Suppressor macrophage treated with lipopolysaccharide for 1 hour (primary cell): ENCODE data around the gene HDGFL3.
"Not testable (repeated sequence)": the region's sequence is repeated elsewhere in the genome, so short reads cannot be mapped to it uniquely, and the experiment has no call there.

Experiments
- DNase-seq, 3 donors: peaks; one replicate each; pipeline ENCODE4 v3.0.0-alpha.2; 2020 to 2022

The HDGFL3 gene

DNA sequence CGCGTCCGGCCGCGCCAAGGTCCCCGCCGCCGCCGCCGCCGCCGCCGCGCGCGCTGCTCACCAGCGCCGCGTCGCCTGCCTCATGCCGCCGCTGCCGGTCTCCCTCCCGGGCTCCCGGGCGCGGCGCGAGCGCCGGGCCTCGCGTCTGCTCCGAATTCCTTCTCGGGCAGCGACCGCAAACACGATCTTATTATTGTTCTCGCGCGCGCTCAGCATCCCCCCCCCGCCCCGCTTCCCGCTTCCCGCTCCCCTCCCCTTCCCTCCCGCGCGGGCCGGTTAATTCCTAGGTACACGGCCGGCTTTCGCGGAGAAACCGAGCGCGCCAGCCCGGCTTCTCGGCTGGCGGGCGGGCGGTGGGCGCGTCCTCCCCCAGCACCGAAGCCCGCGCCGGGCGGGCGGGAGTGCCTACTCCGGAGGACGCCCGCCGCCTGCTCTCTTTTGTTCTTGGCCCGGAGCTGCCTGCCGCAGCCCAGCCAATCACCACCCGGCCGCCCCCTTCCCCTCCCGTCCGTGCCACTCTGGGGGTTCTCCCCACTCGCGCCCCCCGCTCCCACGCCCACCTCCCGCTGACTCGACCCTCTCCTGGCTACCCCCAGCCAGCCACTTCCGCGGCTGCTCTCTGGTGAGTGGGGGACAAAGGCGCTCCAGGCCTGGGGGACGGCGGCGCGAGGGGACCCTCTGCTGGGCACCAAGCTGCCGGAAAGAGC lies at the start of gene HDGFL3:
Gene HDGFL3 (minus strand): TSS at position 164 of the 707 bp plus-strand sequence. CDS start 409 bp downstream, outside the sequence.
- peak; percentile 31 to 71 (median 48) for DNase-seq

DNA sequence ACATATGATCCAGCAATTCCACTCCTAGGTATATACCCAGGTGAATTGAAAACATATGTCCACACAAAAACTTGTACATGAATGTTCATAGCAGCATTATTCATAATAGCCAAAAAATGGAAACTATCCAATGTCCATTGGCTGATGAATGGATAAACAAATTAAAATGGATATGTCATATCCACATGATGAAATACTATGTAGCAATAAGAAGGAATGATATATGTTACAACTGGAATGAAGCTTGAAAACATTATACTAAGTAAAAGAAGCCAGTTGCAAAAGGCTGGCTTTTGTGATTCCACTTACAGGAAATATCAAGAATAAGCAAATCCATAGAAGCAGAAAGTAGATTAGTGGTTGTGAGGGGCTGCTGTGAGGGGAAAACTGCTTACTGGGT lies 43.2 kb upstream of the HDGFL3 start:
- DNase-seq: no peak

DNA sequence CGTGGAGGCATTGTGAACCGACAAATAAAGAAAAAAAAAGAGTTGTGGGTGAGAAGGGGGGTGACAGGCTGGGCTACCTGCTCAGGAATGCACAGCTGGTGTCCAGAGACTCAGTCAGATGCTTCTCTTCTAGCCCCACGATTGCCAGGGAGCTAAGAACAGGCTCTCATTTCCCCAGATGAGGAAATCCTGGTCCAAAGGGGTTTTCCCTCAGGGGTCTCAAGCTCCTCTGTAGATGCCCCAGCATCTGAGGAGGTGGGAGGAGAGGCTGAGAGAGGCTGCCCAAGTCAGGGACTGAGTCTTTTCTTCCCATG lies 41.4 kb upstream of the HDGFL3 start:
- no peak for DNase-seq

DNA sequence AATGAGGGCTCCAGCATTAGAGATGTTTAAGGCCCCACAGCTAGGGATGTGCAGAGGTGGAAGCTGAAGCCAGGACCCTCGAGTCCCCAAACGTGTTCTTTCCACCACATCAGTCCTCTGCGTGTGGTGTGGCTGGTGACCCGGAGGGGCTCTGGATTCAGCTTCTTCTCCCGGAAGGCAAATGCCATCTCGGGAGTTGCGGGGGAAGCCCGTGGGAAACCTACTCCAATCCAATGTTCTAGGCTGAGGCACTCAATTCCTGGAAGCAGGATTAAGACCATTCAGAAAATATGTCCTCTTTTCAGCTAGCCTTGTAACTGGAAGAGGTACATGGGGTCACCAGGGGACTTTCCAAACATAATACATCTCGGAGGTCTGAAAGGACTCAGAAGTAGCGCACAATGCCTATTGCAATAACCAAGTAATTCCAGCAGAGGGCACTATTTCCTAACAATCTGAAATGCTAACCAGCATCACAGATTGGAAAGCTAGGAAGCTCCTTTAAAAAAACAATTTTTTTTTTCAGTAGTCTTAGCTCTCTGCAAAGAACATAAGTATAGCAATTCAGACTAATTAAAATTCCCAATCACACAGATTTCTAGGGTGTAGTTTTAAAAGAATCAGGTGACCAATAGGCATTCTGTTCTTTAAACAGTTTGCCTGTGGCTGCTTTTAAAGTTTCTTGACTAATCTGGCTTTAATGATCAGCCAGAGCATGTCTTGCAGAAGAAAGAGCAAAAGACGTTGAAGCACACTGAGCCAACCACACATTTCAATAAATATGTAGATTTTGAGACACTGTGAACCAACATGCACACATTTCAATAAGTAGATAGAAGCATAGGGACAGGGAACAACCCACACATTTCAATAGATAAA lies 40.8 kb upstream of the HDGFL3 start:
- DNase-seq: peak; percentile 65 to 84 (median 81)

DNA sequence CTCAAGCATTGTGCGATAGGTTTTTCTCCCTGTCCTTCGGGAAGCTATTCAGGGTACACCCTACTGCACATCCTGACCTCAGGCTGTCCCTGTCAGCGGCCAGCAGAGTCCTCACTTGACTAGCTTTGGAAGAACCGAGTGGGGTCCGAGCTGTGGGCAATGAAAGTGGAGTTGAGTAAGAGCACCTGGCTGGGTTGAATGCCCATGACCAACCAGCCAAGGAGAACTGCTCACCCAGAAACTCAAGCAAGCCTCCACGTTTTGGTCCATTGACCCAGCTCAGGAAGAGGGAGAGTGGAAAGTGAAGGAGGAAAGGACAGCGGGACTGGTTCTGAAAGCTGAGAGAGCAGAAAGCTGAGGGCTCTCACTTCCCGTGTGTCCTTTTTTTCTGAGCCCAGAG lies 36.0 kb upstream of the HDGFL3 start:
- DNase-seq: no peak

DNA sequence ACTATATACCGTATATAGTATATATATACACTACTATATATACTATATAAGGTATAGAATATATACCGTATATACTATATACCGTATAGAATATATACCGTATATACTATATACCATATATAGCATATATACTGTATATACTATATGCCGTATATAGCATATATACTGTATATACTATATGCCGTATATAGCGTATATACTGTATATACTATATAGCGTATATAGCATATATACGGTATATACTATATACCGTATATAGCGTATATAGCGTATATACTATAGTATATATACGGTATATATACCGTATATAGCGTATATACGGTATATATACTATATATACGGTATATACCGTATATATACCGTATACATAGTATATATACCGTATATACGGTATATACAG lies 22.6 kb upstream of the HDGFL3 start:
- DNase-seq: no peak

DNA sequence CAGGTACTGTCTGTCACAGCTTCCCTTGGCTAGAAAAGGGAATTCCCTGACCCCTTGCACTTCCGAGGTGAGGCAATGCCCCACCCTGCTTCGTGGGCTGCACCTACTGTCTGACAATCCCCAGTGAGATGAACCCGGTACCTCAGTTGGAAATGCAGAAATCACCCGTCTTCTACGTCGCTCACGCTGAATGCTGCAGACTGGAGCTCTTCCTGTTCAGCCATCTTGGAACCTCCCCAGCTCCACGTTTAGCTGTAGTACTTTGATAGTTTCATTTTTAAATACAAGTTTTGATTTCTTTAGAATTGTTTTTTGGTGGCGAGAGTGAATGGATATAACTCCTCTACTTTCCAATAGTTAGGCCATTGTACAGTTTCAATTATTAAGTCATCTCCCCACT lies 17.8 kb upstream of the HDGFL3 start:
- DNase-seq: no peak

DNA sequence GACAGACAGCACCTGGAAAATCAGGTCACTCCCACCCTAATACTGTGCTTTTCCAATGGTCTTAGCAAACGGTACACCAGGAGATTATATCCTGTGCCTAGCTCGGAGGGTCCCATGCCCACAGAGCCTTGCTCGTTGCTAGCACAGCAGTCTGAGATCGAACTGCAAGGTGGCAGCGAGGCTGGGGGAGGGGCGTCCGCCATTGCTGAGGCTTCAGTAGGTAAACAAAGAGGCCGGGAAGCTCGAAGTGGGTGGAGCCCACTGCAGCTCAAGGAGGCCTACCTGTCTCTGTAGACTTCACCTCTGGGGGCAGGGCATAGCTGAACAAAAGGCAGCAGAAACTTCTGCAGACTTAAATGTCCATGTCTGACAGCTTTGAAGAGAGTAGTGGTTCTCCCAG lies 14.2 kb upstream of the HDGFL3 start:
- DNase-seq: not testable (repeated sequence)

DNA sequence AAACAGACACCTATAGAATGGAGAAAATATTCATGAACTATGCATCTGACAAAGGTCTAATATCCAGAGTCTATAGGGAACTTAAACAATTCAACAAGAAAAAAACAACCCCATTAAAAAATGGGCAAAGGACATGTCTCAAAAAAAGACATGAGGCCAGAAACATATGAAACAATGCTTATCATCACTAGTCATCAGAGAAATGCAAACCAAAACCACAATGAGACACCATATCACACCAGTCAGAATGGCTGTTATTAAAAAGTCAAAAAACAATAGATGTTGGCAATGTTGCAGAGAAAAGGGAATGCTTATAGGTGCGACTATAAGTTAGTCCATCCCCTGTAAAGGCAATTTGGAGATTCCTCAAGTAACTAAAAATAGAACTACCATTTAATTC lies 11.4 kb upstream of the HDGFL3 start:
- no peak for DNase-seq

DNA sequence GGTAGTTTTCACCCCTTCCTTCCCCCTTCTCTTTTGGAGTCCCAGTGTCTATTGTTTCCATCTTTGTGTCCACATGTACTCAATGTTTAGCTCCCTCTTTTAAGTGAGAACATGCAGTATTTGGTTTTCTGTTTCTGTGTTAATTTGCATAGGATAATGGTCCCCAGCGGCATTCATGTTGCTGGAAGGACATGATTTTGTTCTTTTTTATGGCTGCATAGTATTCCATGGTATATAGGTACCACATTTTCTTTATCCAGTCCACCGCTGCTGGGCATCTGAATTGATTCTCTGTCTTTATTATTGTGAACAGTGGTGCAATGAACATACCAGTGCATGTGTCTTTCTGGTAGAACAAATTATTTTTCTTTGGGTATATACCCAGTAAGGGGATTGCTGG lies 7.7 kb upstream of the HDGFL3 start:
- DNase-seq: no peak

DNA sequence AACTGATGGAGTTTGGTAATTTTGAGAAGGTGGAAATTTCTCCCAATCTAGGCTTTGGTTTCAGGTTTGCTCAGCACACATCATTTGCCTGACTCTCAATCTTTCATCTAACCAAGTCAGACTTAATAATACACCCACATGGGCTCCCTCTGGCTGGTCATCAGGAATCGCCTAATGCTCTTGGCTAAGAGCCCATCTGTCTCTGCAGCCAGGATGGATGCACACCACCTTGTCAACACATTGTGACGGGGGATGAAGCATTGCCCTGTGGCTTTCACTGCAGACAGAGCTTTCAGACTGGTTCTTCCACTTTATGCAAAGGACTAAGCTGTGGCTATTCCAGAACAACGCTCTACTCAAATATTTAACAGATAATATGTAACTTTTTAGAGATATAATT lies 3.0 kb upstream of the HDGFL3 start:
- no peak for DNase-seq

DNA sequence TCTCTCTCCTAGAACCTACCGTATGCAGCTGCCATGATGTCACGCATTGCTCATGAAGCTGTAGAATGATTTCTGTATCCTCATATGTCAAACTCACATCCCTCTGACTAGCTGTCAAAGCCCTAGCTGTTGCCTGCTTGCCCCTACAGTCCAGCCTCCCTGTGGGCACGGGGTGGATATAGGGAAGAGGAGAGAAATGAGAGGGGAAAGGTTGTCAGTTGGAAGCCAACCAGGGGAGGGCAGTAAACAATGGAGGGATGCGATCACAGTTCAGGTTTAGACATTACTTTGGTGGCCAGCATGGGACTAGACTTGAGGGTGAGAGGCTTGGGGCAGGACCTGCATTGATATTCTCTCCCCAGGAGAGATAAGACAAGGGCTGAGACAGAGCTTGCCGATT lies 1.7 kb upstream of the HDGFL3 start:
- DNase-seq: no peak

DNA sequence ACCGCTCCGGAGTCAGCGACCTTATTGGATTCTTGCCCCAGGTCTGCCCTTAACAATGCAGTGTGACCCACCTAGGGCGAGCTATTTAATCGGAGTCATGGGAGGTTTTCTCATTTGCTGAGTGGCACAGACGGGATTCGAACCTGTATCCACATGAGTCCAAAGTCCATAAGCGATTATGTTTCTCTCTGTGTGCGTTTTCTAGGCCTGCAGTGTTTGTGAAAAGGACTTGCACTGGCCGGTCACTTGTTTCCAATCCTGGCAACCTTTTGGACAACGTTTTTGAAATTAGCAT lies 691 bp upstream of the HDGFL3 start:
- peak in 1 of 3 donors; percentile 10 for DNase-seq

DNA sequence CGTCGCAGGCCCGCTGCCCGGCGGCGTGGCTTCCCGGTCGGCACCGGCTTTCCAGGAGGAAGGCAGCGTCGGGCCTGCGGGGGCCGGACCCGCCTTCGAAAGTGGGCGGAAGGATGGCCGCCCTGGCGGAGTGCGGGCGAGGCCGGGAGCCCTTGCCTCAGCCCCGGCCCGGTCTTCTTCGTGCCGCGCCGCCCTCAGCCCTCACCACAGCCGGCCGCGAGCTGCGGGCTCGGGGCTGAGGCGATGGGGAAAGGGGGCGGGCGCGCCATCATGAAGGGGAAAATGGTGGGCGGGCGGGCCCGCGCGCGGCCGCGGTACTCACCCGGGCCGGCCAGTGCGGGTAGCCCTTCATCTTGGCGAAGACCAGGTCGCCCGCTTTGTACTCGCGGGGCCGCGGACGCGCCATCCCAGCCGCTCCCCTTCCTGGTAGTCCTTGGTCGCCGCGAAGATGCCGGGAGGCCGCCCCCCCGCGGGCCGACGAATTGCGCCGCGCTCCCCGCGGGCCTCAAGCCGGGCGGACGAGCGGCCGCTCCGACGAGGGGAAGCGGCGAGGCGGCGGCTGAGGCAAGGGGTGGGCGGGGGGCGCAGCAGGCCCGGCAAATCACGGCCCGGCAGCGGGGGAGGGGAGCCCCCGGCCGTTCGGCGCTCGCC lies 489 bp downstream of the HDGFL3 start:
- peak; percentile 35 to 64 (median 38) for DNase-seq

DNA sequence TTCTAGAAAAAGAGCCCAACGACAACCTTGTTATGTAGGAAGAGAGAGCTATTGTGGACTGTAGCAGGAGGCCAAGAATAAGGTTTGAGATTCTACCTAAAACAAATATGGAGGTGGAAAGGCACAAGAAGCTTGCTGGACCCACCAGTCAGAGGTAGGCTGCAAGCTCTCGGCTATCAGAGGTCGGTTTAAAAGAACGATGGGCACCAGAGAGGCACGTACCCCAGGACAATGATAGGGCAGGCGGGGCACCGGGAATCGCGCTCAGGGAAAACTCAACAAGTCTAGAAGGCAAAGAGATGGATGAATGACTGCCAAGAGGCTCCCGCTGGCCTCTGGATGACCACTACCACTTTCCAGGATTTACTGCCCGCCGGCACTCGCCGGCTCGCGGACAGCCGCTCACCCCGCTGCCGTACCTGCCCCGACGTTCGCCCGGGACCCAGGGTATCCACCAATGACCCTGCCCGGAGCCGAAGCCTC lies 1.1 kb downstream of the HDGFL3 start:
- DNase-seq: no peak

DNA sequence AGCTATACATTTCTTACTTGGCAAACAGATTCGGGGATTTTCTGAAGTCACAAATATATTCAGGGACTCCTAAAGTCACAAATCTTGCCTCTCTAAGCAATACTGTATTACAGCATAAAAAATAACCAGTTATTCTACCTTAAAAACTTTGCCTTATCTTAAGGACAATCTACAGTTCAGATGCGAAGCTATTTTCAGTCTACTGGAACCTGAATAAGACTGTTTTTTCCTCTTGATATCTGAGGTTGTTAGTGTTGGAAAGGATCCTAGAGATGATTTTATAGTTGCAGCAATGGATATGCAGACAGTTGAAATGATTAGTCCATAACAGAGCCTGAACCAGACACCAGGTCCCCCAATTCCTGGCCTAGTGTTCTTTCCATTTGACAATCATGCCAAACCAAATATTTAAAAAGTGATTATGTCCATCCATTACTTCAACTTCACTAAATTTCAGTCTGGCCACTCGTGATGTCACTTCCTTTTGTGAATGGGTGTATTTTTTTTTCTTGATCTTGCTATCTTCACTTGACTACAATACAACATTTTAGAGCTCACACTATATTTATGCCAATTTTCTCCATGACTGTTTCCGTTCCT lies 1.8 kb downstream of the HDGFL3 start:
- DNase-seq: peak in 2 of 3 donors; percentile 3 to 12

DNA sequence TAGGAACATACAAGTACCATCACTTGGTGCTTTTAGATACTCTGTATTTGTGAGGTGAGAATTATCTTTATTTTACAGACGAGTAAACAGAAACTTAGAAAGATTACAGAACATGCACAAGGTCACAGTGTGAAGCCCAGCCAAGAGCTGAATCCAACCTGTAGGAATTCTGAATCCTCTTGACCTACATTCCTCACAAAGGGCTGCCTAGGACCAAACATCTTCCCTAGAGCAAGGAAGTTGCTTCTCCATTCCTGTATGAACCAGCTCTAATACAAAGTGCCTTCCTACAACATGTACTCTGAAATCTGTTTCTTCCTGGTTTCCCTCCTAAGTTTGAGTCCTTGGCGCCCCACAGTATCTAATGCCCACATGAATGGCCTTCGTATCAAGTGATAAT lies 2.9 kb downstream of the HDGFL3 start:
- DNase-seq: no peak

DNA sequence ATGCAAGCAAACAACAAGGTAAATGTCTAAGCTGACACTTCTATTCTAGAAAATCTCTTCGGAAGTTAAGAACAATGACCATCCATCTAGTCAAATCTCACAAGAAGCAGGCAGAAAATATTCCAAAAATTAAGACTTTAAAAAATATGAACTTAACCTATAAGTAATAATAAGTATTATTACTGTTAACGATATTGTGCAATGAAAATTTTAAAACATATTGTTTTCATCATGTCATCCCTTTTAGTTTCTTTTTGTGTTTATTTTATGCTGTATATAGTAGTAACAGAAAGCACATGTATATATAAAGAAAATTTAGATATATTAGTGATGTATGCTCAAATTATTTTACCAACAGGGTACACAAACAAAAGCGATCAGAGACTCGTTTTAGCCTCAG lies 4.1 kb downstream of the HDGFL3 start:
- no peak for DNase-seq

DNA sequence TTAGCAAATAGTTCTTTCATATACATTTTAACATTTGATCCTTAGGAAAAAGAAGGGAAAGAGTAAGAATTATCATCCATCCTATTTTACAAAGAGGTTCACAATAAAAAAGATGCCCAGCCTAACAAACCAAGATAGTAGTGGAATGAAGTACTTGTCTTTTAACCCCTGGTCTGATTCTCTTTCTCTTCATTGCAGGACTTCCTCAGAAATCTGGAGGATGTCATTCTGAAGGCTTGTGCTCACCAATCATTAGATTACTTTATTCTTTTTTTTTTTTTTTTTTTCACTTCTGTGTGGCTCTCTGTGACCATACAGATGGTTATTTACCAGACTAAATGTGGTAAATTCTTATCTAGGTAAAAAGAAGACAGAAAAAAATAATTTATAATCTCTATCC lies 7.0 kb downstream of the HDGFL3 start:
- peak in 1 of 3 donors; percentile 24 for DNase-seq

DNA sequence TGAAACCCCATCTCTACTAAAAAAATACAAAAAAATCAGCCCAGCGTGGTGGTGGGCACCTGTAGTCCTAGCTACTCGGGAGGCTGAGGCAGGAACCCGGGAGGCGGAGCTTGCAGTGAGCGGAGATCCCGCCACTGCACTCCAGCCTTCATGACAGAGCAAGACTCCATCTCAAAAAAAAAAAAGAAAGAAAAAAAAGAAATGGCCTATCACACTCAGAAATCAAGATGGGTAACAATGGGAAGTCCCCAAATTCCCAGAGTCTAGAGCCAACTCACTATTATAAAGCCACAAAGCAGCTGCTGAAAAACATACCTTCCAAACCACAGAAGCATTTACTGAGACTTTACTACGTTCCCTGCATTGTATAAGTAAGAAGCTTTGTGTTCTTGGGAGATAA lies 7.5 kb downstream of the HDGFL3 start:
- peak; percentile 62 to 69 (median 64) for DNase-seq

DNA sequence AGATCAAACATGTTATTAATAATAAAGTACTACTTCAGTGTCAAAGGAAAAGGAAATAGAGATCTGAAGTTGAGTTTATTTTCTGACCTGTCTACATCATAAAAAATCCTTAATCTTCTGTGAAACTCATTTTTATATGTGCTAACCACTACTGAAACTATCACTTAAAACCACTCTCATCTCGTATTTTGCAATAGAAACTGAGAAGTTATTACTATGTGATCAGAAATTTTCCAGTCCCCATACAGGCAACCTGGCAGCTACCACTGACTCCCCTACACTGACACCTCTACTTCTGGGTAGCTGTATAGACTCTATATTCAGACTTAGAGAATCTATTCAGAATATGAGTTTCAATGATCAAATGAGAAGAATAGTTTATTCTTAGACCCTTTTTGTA lies 8.3 kb downstream of the HDGFL3 start:
- DNase-seq: no peak

DNA sequence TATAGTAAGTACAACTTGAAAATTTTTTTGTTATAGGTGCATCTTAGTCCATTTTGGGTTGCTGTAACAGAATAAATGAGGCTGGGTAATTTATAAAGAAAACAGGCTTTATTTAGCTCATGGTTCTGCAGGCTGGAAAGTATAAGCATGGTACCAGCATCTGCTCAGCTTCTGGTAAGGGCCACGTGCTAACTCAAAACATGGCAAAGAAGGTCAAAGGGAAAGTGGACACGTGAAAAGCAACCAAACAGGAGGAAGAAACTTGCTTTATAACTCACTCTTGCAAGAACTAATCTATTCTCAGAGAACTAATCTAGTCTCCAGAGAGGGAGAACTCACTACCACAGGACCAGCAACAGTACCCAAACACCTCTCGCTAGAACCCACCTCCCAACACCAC lies 9.1 kb downstream of the HDGFL3 start:
- no peak for DNase-seq

DNA sequence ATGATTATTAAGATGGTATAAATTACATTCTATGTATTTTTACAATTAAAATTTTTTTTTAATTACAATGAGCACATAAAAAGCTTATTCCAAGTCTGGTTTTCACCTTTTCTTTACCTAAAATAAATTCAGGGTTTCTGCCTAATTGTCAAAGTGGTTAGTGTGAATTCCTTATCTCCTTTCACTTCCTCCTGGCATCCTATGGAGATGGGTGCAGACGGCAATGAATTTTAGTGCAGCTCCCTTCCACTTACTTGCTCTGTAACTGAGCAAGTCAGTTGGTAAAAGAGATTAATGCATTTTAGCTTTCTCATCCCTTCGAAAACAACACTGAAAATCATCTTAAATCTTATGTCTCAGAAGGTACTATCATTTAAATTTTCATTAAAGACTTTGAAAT lies 13.1 kb downstream of the HDGFL3 start:
- DNase-seq: no peak

DNA sequence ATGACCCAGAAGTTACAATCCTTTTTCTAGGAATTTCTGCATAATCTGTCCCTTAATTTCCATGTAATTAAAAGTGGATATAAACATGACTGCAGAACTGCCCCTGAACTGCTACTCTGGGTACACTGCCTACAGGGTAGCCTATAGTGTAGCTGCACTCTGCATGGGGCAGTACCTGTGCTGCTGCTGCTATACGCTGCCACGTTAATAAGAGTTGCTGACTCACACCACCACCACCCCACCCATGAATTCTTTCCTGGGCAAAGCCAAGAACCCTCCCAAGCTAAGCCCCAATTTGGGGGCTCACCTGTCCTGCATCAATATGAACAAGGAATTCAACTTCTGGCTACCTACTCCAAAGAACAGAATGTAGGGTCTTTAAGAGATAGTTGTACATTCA lies 13.9 kb downstream of the HDGFL3 start:
- DNase-seq: no peak
